ENCODE measurements around the gene BLOC1S2.

DNA sequence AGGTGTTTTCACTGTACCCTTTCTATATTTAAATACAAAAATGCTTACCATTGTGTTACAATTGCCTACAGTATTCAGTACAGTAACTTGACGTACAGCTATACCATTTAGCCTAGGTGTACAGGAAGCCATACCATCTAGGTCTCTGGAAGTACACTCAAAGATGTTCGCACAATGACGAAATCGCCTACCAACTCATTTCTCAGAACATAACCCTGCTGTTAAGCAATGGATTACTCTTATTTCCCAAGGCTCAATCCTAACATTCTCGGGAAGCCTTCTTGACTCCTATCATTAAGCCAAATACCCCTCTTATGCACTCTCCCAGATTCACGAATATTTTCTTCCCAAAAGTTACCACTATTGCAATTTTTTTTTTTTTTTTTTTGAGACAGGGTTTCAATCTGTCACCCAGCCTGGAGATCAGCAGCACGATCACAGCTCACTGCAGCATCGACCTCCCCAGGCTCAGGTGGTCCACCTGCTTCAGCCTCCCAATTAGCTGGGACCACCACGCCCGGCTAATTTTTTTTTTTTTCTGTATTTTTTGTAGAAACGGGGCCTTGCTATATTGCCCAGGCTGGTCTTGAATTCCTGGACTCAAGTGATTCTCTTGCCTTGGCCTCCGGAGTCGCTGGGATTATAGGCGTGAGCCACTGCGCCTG lies 20.5 kb downstream of the BLOC1S2 start:
- TF ChIP-seq TEAD4 (CRISPR knock-in tag; IDR thresholded peaks at IDR 0.05): no peak
- TF ChIP-seq USF2 (CRISPR knock-in tag; IDR thresholded peaks at IDR 0.05): no peak
- no peak for TF ChIP-seq MXD4 (CRISPR knock-in tag; IDR thresholded peaks at IDR 0.05; ENCODE audit: borderline replicate concordance)
- no peak for TF ChIP-seq CREB1 (CRISPR knock-in tag; IDR thresholded peaks at IDR 0.05)
- TF ChIP-seq CTCF (IDR thresholded peaks at IDR 0.05): no peak
- no peak for TF ChIP-seq AFF4 (CRISPR knock-in tag; IDR thresholded peaks at IDR 0.05; ENCODE audit: borderline replicate concordance)
- TF ChIP-seq ZNF121 (CRISPR knock-in tag; IDR thresholded peaks at IDR 0.05): no peak
- no peak for TF ChIP-seq SMAD4 (CRISPR knock-in tag; IDR thresholded peaks at IDR 0.05)
- TF ChIP-seq CBFB (CRISPR knock-in tag; IDR thresholded peaks at IDR 0.05; ENCODE audit: low read depth): no peak
- TF ChIP-seq ETV6 (CRISPR knock-in tag; IDR thresholded peaks at IDR 0.05): no peak
